PFSK-1 (cell line): Measurements from ENCODE around the gene HTR2A.

Source experiments
- FOXP2 ChIP-seq: optimal IDR thresholded peaks from 2 replicates; pipeline ENCODE3; 2011; ENCODE audit warnings: borderline replicate concordance, control low read depth, inconsistent platforms; ENCODE audit not compliant: insufficient read depth; ENCODE audit errors: extremely low read length, extremely low read depth
- POLR2AphosphoS5 ChIP-seq: IDR thresholded peaks from 2 replicates; pipeline ENCODE4 v1.6.1; 2012; ENCODE audit warnings: low read depth, mild to moderate bottlenecking, control low read depth, low read length, moderate library complexity
- SIN3A ChIP-seq: IDR thresholded peaks from 2 replicates; pipeline ENCODE4 v1.6.1; 2012; ENCODE audit warnings: mild to moderate bottlenecking, low read length, moderate library complexity, borderline replicate concordance; ENCODE audit not compliant: insufficient read depth
- TAF1 ChIP-seq: IDR thresholded peaks from 2 replicates; pipeline ENCODE4 v1.6.1; 2012; ENCODE audit warnings: low read length, control low read depth, borderline replicate concordance; ENCODE audit not compliant: insufficient read depth
- TF ChIP-seq, protein P1 (sequence below), 2 experiments: IDR thresholded peaks; 2 replicates each; pipeline versions ENCODE4 v1.6.1 to v1.8.0; 2011 to 2012; ENCODE audit warnings: low read depth in 2 of 2, low read length in 2 of 2, control low read depth in 1 of 2, inconsistent platforms in 1 of 2, mild to moderate bottlenecking in 1 of 2, moderate library complexity in 1 of 2; ENCODE audit not compliant: insufficient read depth in 1 of 2

HTR2A gene

DNA sequence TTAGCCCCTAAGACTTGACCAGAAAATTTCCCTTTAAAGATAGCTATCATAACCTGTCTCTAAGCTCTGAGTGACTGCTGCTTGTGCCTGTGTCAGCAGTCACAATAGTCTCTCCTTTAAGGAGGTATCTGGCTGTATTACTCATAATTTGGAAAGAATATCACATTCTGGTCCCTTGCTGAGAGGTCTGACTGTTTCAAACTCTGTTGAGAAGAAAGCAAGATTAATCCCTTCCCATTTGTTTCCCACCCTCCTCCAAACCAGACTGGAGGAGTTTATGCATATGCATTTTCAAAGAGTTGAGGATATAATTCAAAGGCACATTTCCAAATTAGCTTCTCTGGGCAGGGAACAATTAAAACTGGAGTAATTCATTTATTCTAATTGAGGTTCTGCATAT is 2.3 kb downstream of the HTR2A start:
- TF ChIP-seq FOXP2: no peak
- TF ChIP-seq, protein P1, sequence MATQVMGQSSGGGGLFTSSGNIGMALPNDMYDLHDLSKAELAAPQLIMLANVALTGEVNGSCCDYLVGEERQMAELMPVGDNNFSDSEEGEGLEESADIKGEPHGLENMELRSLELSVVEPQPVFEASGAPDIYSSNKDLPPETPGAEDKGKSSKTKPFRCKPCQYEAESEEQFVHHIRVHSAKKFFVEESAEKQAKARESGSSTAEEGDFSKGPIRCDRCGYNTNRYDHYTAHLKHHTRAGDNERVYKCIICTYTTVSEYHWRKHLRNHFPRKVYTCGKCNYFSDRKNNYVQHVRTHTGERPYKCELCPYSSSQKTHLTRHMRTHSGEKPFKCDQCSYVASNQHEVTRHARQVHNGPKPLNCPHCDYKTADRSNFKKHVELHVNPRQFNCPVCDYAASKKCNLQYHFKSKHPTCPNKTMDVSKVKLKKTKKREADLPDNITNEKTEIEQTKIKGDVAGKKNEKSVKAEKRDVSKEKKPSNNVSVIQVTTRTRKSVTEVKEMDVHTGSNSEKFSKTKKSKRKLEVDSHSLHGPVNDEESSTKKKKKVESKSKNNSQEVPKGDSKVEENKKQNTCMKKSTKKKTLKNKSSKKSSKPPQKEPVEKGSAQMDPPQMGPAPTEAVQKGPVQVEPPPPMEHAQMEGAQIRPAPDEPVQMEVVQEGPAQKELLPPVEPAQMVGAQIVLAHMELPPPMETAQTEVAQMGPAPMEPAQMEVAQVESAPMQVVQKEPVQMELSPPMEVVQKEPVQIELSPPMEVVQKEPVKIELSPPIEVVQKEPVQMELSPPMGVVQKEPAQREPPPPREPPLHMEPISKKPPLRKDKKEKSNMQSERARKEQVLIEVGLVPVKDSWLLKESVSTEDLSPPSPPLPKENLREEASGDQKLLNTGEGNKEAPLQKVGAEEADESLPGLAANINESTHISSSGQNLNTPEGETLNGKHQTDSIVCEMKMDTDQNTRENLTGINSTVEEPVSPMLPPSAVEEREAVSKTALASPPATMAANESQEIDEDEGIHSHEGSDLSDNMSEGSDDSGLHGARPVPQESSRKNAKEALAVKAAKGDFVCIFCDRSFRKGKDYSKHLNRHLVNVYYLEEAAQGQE (IDR thresholded peaks at IDR 0.05; ENCODE audit: insufficient read depth in 1 of 2, low read depth in 2 of 2, low read length in 2 of 2): no peak
- no peak for TF ChIP-seq POLR2AphosphoS5
- TF ChIP-seq TAF1: no peak
- no peak for TF ChIP-seq SIN3A

DNA sequence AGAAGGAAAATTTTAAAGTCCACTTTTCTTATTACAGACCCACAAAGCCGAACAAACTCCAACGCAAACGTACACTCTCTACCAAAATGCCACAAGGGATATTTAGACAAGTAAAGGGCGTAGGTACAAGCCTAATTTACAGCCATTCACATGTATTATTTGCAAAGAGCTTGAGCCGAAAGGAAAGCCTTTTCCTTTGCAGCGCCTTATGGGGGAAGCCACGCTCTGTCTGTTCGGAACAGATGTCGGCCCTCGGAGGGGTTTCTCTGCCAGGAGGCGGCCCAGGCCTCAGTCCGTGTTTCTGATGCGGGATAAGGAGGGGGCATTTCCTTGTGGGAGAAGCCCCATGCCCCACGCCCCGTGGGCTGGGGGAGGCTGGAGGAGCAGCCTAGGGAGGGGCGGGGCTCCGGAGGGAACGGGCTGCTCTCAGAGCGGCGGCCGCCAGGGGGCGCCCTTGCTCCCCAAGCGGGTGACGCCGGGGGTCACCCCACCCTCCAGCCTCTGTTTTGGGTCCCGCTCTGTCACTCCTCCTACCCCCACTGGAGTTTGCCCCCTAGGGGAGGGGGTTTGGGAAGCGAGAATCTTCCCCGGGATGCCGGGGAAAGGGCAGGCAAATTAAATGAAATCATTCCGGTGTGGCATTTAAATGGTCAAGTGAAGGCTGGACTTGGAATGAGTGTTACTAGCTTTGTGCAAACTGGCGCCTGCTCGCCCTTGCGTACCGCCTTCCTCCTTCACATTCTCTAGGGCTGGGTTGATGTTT is 2.9 kb downstream of the HTR2A start:
- no peak for TF ChIP-seq POLR2AphosphoS5
- no peak for TF ChIP-seq TAF1
- no peak for TF ChIP-seq FOXP2
- no peak for TF ChIP-seq SIN3A
- TF ChIP-seq, protein P1 (IDR thresholded peaks at IDR 0.05; ENCODE audit: insufficient read depth in 1 of 2, low read depth in 2 of 2, low read length in 2 of 2): no peak

DNA sequence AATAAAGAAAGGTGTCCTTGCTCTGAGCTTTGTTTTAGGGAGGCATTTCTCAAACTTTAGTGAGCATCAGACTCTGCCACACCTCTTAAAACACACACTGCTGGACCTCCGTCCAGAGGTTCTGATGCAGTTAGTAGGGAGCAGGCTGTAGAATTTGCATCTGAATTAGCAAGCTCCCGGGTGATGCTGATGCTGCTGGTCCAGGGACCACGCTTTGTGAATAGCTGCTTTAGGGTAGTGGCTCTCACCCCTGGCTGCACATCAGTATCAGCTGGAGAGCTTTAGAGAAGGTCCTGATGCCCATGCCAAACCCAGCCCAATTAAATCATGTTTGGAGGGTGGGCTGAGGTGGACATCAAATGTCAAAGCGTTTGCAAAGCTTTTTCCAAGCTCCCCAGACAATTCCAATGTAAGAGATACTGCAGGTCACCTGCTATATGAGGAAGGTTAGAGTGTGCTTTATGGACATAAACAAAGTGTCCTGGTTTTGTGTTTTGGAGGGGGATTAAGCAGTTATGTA is 3.6 kb downstream of the HTR2A start:
- TF ChIP-seq POLR2AphosphoS5 (no peak), FOXP2 (no peak), TAF1 (no peak), SIN3A (no peak)
- TF ChIP-seq, protein P1 (IDR thresholded peaks at IDR 0.05; ENCODE audit: insufficient read depth in 1 of 2, low read depth in 2 of 2, low read length in 2 of 2): no peak

DNA sequence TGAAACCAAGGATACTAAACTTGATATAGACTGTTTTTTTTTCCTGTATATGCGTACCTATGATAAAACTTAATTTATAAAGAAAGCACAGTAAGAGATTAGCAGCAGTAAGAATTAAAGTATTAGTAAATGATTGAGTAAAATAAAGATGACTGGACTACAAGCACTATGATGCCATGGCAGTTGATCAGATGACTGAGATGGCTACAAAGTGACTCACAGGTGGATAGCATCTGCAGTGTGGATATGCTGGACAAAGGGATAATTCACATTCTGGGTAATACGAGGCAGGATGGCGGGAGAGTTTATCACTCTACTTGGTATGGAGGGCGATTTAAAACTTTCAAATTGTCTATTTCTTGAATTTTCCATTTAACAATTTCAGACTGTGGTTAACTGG is 11.8 kb downstream of the HTR2A start:
- TF ChIP-seq, protein P1 (IDR thresholded peaks at IDR 0.05; ENCODE audit: insufficient read depth in 1 of 2, low read depth in 2 of 2, low read length in 2 of 2): no peak
- no peak for TF ChIP-seq TAF1
- TF ChIP-seq SIN3A: no peak
- TF ChIP-seq POLR2AphosphoS5: no peak
- no peak for TF ChIP-seq FOXP2

DNA sequence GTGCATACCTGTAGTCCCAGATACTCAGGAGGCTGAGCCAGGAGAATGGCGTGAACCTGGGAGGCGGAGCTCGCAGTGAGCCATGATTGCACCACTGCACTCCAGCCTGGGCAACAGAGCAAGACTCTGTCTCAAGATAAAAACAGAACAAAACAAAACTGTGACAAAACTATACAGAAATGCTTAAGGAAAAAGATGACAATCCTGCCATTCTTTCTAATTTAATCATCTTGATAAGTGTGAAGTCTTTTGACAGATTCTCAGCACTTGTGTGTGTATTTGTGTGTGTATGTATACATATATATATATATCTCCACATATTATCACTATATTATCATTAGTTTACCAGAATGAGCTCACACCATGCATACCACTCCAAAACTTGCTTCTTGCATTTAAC is 12.3 kb downstream of the HTR2A start:
- TF ChIP-seq, protein P1 (IDR thresholded peaks at IDR 0.05; ENCODE audit: insufficient read depth in 1 of 2, low read depth in 2 of 2, low read length in 2 of 2): no peak
- TF ChIP-seq FOXP2 (no peak), SIN3A (no peak), TAF1 (no peak), POLR2AphosphoS5 (no peak)
